Stimulated activated CD8-positive, alpha-beta memory T cell treated with anti-CD3 and anti-CD28 coated beads, Interleukin-4, amount 100 ng/mL, for 24 hours (primary cell): ENCODE results near the gene SGPL1.
"Not testable (repeated sequence)": the region's sequence is repeated elsewhere in the genome, so short reads cannot be mapped to it uniquely, and the experiment has no call there.

Source experiments
- DNase-seq: peaks from one replicate; pipeline ENCODE4 v3.0.0-alpha.2; 2020; ENCODE audit warnings: low read depth

The SGPL1 gene

DNA sequence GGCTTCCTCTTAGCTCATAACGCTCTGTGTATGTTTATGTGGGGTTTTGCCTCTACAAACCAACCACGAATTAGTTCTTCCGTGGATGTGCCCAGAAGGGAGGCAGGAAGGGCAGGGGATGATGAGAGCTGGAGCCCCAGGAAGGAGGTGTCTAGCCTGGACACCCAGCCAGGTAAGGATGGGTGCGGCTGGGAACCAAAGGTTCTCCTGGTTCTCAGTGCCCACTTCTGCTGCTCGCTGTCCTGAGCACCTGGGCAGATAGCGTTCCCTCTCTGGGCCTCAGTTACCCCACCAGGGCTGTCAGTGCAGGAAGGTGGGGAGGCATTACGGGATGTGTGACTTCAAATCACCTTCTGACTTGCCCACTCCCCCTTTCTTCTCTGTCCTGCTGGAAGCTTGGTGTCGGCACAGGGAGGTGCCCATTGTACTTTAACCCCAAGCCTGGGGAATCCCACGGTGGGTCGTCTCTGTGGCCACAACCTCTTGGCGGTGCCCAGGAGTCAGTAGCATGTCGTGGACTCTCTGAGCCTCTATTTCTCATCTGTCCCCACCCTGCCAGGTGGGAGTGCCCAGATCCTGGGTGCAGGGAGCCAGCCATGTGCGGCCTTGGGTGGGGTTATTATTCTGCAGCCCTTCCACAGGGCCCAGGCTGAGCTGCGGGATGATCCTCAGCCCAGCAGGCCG lies 91.3 kb downstream of the SGPL1 start:
- DNase-seq = no peak

DNA sequence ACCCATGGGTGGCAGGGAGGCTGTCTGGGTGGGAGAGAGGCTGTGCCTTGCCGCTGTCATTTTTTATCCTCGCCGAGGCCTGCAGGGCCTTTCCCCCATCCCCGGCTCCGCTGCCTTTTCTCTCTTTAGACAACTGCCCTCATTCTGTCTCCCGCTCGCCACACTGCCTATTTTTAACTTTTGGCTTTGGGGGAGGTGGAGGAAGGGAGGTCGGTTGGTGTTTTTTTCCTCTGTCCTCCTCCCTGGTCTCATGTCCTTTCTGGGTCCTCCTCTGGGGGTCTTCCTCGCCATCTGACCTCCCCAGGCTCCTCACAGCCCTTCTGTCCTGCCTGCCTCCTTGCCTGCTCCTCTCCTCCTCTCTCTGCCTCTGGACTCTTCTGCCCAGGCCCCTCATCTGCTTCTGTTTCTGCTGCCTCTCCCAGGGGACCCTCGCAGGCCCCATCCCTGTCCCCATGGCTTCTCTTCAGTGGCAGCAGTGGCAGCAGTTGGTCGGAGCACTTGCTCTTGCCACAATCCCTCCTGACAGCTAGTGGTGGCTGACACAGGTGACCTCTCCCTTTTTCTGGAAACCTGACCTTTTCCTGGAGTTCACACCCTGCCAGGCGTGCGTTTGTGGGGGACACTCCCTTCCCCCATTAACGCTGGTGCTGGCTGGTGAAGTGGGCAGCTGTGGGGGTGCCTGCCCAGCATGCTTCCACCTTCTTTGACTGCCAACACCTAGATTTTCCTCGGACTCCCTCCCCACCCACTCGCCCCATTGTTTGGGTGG lies 92.1 kb downstream of the SGPL1 start:
- DNase-seq = no peak

GRCh38 chr10:70908406-70909296 lies 92.9 kb downstream of the SGPL1 start:
- no peak for DNase-seq

GRCh38 chr10:70909326-70909935 lies 93.7 kb downstream of the SGPL1 start:
- no peak for DNase-seq

GRCh38 chr10:70910486-70911341 lies 95.0 kb downstream of the SGPL1 start:
- DNase-seq = no peak

DNA sequence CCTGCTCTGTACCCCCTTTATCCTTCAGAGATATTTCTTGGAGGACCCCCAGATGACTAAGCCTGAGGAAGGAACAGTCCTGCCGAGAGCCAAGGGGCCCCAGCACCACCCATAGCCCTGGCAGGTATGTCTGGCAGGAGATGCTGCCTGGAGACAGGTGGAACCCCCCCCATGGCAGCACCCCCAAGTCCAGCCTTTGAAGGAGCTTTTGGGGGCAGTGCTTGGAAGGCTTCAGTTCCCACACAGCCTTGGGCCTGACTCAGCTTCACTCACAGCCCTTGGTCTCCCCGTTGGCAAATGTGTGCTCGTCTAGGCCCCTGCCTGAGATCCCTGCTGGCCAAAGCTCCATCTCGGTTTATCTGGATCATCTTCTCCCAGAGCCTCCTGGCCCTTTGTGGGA lies 95.6 kb downstream of the SGPL1 start:
- DNase-seq = no peak

- DNase-seq = no peak
Measured at GRCh38 chr10:70912556-70912955, 96.8 kb downstream of the SGPL1 start.

- no peak for DNase-seq
Measured at GRCh38 chr10:70913191-70913892, 97.6 kb downstream of the SGPL1 start.

DNA sequence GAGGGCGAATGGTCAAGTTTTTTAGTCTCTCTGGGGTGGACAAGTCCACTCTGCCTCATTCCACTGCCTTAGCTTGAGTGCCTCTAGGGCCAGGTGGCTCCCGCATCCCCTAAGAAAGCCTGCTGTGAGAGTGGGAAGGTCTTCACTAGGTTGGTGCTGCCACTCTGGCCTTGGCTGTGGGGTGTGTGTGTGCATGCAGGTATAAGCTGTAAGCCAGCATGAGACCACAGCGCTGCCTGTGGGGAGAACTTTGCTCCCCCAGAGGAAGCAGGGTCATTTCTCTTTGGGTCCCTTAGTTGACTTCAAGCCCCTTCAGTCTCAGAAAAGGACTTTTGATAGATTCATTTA lies 98.1 kb downstream of the SGPL1 start:
- no peak for DNase-seq

GRCh38 chr10:70914316-70914864 lies 98.6 kb downstream of the SGPL1 start:
- DNase-seq = no peak

- no peak for DNase-seq
Measured at GRCh38 chr10:70915206-70915605, 99.5 kb downstream of the SGPL1 start.

DNA sequence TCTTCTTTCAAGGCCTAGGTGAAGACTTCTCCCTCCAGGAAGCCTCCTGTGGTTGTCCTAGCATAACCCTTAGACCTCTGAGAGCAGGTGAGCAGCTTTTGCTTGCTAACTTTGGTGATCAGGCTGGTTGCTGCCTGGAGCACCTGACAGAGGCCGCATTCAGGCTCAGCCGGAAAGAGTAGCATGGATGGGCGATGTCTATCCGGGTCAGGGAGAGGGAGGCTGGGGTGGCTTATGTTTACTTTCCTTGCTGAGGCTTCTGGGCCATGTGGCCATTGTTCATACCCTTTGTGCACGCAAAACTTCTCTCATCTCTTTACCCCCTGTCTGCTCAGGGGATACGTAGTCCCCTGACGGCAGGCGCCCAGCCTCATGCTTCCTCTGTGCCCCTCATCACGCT lies 100.1 kb downstream of the SGPL1 start:
- DNase-seq = no peak

DNA sequence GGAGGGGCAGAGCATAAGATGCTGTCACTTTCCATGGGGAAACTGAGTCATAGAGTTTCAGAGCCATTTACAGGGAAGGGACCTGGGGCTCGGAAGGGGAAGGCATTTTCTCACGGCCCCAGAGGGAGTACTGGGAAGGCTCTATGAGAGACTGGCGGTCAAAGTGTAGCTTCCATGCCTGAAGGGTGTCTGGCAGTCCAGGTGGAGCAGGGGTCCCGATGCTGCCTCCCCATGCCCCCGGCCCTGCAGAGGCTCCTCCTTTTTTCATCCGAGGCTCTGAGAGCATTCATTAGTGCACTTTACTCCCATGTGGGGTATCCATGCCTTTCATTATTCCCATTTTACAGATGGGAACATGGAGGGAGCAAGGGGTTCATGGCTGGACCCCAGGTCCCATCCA lies 100.5 kb downstream of the SGPL1 start:
- DNase-seq = no peak

- no peak for DNase-seq
Measured at GRCh38 chr10:70917226-70917625, 101.5 kb downstream of the SGPL1 start.

DNA sequence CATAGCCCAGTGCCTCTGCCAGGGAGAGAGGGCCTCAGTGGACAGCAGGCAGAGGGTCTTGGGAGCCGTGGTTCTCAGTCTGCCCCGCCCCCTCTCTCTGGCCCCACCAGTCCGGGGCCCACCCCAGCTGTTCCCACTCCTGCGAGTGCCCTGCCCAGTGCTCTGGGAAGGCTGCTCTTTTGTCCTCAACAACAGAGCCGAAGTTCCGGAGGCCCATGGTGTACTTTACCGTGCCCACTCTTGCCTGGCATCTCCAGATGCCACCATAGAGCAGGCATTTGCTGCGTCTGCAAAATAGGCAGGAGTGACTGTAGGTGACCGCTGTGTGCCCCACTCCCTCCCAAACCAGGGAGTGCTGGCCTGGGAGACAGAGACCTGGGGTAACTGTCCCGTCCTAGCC lies 101.9 kb downstream of the SGPL1 start:
- no peak for DNase-seq

DNA sequence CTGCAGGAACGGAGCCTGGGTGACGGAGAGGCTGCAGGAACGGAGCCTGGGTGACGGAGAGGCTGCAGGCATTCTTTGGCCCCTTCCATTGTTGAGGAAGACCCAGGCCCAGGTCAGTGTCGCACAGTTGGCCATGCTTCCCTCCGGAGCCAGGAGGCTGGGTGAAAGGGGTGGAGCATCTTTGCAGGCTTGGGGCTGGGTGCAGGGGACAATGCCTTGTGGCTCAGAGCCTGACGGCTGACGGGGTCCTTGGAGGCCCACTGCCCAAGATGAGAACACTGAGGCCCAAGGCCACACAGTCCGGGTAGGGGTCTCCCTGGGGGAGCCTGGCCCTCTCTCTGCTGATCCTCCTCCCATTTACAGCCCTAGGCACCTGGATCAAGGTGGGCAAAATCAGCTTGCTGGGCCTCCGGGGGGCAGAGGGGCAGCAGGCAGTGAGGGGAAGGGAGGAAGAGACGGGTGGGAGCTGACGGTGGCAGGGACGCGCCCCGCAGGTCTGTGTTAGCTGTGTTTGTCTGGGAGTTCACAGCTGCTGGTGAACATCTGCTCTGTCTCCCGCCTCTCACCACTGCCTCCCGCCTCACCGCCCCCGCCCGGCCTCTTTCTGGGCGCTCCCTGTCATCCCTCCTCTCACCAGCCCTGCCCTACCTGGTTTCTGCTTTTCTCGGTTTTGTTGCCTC lies 103.2 kb downstream of the SGPL1 start:
- DNase-seq = no peak

DNA sequence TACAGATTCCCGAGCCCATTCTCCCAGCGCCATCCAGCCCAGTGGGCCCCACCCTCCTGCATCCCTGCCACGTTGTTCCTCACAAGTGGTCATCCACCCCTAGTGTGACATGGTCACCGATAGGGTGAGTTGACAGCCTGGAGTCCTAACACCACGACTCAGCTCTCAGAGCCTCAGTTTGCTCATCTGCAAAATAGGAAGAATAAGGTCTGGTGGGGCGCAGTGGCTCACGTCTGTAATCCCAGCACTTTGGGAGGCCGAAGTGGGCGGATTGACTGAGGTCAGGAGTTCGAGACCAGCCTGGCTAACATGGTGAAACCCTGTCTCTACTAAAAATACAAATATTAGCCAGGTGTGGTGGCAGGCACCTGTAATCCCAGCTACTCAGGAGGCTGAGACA lies 104.2 kb downstream of the SGPL1 start:
- not testable (repeated sequence) for DNase-seq

- DNase-seq = no peak
Measured at GRCh38 chr10:70920519-70920918, 104.8 kb downstream of the SGPL1 start.

GRCh38 chr10:70921285-70921684 lies 105.5 kb downstream of the SGPL1 start:
- DNase-seq = no peak

DNA sequence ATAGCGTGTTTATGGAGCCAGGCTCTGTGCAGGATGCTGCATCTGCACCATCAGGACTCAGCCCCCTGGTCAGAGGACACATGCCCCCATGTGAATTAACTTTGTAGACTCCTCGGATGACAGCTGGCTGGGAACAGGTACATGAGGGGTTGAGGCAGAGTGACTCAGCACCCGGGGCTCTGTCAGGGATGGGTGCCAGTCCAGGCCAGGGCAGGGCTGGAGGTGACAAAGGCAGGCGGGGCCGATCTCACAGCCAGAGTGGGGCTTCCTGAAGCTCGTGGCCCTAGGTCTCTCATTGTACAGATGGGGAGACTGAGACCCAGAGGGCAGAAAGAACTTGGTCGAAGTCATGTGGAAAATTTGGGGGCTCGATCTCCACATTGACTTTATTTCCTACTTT lies 107.9 kb downstream of the SGPL1 start:
- DNase-seq = no peak
